ENCODE results near the gene TRMU. TPM values are rescaled to one million over a fixed set of nuclear protein-coding genes. Genes with fewer than 3 reads are reported as not detected.

TRMU gene
- total and polyA plus RNA-seq, 2 of the 8 experiments (the other 6 are each of a cell fraction or from before 2014, with no cell fraction given), result 43.4 to 70.6 TPM

DNA sequence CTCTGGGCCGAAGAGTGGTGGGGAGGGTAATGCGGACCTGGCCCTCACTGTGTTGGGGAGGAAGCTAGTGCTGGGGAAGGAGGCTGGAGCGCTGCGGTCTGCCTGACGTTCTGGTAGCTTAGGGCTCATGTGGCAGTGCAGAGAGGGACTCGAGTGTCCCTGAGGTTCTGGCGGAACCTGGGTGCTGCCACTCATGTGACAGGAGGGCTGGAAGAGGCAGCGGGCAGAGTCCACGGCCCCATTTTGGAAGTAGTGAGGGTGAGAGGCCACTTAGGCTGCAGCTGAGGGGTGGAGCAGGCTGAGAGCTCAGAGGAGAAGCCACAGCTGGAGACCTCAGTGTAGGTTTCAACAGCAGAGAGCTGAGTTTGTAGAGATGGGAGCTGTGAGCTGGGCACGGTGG lies 16.2 kb upstream of the TRMU start:
- Histone ChIP-seq H3K56ac (replicated peaks; ENCODE audit: insufficient read length, low read depth, low read length) (no peak overlapping the region), H2BK120ac (replicated peaks; ENCODE audit: low read depth, low read length) (no peak overlapping the region), H3K18ac (ENCODE audit: extremely low read depth, low read length) (no peak overlapping the region), H2BK12ac (ENCODE audit: low read depth, low read length) (no peak overlapping the region), H3K23me2 (ENCODE audit: low read depth, low read length) (no peaks in the 10 kb centered on the region), H3K4ac (replicated peaks; ENCODE audit: insufficient read length, low read depth, low read length) (no peak overlapping the region), H2BK15ac (ENCODE audit: low read length) (no peak overlapping the region), H3K79me2 (ENCODE audit: control insufficient read depth in 1 of 2, insufficient read depth in 2 of 2, low read length in 2 of 2) (no peaks in the 10 kb centered on the region), H4K8ac (ENCODE audit: extremely low read depth, insufficient read depth, low read length) (no peak overlapping the region; the same call in 1 of the 2 replicates), H3K9ac (replicated peaks in 1 of 4; ENCODE audit: extremely low read depth in 1 of 4, low read depth in 3 of 4, low read length in 3 of 4) (no peak overlapping the region), H3K4me1 (replicated peaks in 1 of 4; ENCODE audit: control insufficient read depth in 3 of 4, insufficient read depth in 4 of 4, low read length in 3 of 4) (no peaks in the 10 kb centered on the region), H4K5ac (ENCODE audit: insufficient read length, low read depth, low read length) (no peak overlapping the region), H3K23ac (ENCODE audit: insufficient read length) (no peak overlapping the region), H2AFZ (ENCODE audit: low read length) (no peak overlapping the region), H3K79me1 (ENCODE audit: low read depth, low read length) (peaks cover 5% of the 10 kb centered on the region; the same call in 1 of the 2 replicates), H3K27me3 (replicated peaks in 1 of 4; ENCODE audit: control insufficient read depth in 3 of 4, extremely low read depth in 1 of 4, insufficient read depth in 3 of 4, low read length in 3 of 4) (no peaks in the 10 kb centered on the region), H4K20me1 (replicated peaks in 1 of 2; ENCODE audit: control insufficient read depth in 1 of 2, insufficient read depth in 2 of 2, low read length in 2 of 2) (peaks cover 4 to 10% of the 10 kb centered on the region in 2 experiments), H4K91ac (replicated peaks; ENCODE audit: insufficient read length, low read length) (no peak overlapping the region), H2AK5ac (ENCODE audit: low read depth, low read length) (no peak overlapping the region), H3K9me3 (ENCODE audit: insufficient read depth in 2 of 2, low read depth in 1 of 2, low read length in 1 of 2) (no peaks in the 10 kb centered on the region), H3K4me2 (ENCODE audit: insufficient read depth in 1 of 2, low read depth in 2 of 2, low read length in 2 of 2) (no peak overlapping the region), H2BK20ac (ENCODE audit: low read length) (no peak overlapping the region), H3K36me3 (ENCODE audit: control insufficient read depth in 2 of 4, insufficient read depth in 4 of 4, low read length in 3 of 4) (peaks cover 10 to 35% (median 20%) of the 10 kb centered on the region in 4 experiments; a peak in 7 of 8 replicates), H2BK5ac (ENCODE audit: low read depth, low read length) (no peak overlapping the region; the same call in 1 of the 2 replicates), H3K14ac (ENCODE audit: insufficient read length) (no peak overlapping the region), H3K4me3 (ENCODE audit: extremely low read depth in 1 of 4, insufficient read depth in 2 of 4, low read depth in 3 of 4, low read length in 4 of 4) (no peak overlapping the region), H3K27ac (ENCODE audit: low read depth, low read length) (no peak overlapping the region)
- ChIA-PET CTCF (ENCODE audit: partially characterized antibody) (interaction anchor here (0.5 to 1.6 kb wide), 2 partner anchors 20 to 123 kb away, joined by 4 read pairs; no protein-coding TSS in a partner anchor), POLR2A (ENCODE audit: partially characterized antibody) (interaction anchor here (0.9 kb wide), 1 partner anchor 17 kb away, joined by 3 read pairs; no protein-coding TSS in a partner anchor)
- DNase-seq (ENCODE audit: low read depth in 1 of 2, low spot score in 2 of 2) (no peak), FAIRE-seq (no peak)
- WGBS, 2 experiments (ENCODE audit: extremely low coverage in 1 of 2, insufficient coverage in 1 of 2, insufficient read length in 1 of 2, insufficient replicate concordance in 2 of 2, low coverage in 1 of 2, low lambda C conversion rate in 2 of 2, missing lambda C conversion rate in 1 of 2), result 88% methylated on average over 10 of the region's 10 CpGs; no CpG with 5 or more reads in 1 of the 2 experiments
- no peak for TF ChIP-seq SAP30 (IDR thresholded peaks at IDR 0.05; ENCODE audit: insufficient read depth, insufficient replicate concordance, low read length)
- no peak for TF ChIP-seq TAF7 (optimal IDR thresholded peaks at IDR 0.05; ENCODE audit: borderline replicate concordance, low read depth, low read length)
- no peak for TF ChIP-seq BCL11A (IDR thresholded peaks at IDR 0.05; ENCODE audit: low read depth in 2 of 2, low read length in 2 of 2)
- no peak for TF ChIP-seq TCF12 (IDR thresholded peaks at IDR 0.05; ENCODE audit: low read depth, low read length)
- TF ChIP-seq BACH1 (IDR thresholded peaks at IDR 0.05; ENCODE audit: low read length), result no peak
- no peak for TF ChIP-seq EGR1 (IDR thresholded peaks at IDR 0.05; ENCODE audit: borderline replicate concordance, low read depth, low read length)
- TF ChIP-seq KDM4A (IDR thresholded peaks at IDR 0.05; ENCODE audit: low read depth, low read length, severe bottlenecking), result no peak
- no peak for TF ChIP-seq GABPA (IDR thresholded peaks at IDR 0.05; ENCODE audit: borderline replicate concordance, insufficient read depth, low read length)
- TF ChIP-seq, protein P1, sequence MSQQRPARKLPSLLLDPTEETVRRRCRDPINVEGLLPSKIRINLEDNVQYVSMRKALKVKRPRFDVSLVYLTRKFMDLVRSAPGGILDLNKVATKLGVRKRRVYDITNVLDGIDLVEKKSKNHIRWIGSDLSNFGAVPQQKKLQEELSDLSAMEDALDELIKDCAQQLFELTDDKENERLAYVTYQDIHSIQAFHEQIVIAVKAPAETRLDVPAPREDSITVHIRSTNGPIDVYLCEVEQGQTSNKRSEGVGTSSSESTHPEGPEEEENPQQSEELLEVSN (IDR thresholded peaks at IDR 0.05), result no peak
- no peak for TF ChIP-seq NRF1 (IDR thresholded peaks at IDR 0.05; ENCODE audit: low read depth, low read length)
